ENCODE data around the gene C11orf58.

C11orf58 gene

DNA sequence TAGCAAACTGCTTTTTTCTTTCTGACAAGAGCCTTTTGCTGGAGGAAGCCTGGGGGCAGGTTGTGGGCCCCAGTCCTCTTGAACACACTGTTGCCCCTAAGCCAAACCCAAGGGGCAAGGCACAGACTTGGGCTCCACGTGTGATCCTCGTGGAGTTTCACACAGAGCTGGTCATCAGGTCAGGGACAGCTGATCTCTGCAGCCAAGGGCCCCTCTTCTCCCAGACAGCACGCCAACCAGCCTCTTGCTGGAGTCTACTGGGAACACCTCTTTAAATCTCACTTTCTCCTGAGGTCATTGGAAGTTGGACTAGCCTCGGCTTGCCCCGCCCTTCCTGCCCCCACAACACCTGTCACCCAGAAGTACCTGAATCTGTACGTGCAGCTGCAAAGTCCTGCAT, 39.8 kb downstream of the C11orf58 start:
- no peak overlapping the region for H3K4me3 ChIP-seq (ENCODE audit: low read depth, low read length)
- H3K9ac ChIP-seq (ENCODE audit: low read length) = no peak overlapping the region
- H3K36me3 ChIP-seq (ENCODE audit: control insufficient read depth, insufficient read depth, low read length) = no peaks in the 10 kb centered on the region; the same call in 1 of the 2 replicates
- no peaks in the 10 kb centered on the region for H3K9me3 ChIP-seq (ENCODE audit: control insufficient read depth, insufficient read depth, low read depth, low read length)
- no peaks in the 10 kb centered on the region for H3K27me3 ChIP-seq (ENCODE audit: control insufficient read depth, insufficient read depth, low read length)
- peaks cover 19% of the 10 kb centered on the region for H3K4me1 ChIP-seq (ENCODE audit: control insufficient read depth, insufficient read depth, low read length)
- no peak overlapping the region for H3K27ac ChIP-seq (ENCODE audit: low read depth, low read length)

DNA sequence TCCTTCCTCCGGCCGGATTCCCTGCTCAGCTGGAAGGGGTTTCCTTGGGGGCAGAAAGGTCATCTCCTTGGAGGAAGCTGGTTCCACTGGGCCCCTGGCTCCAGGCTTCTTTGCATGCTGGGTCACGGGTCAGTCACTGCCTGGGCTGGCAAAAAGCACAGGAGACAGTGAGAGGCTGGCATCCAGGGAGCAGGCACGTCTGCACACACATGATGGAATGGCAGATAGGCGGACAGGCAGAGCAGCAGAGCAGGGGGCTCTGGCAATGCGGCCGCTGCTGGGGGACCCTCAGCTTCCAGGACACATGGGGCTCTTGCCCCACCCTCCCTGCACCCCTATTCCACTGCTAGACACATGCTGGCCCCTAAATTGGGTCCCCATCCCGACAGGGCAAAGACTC, 40.4 kb downstream of the C11orf58 start:
- H3K9ac ChIP-seq (ENCODE audit: low read length) = no peak overlapping the region
- H3K4me1 ChIP-seq (ENCODE audit: control insufficient read depth, insufficient read depth, low read length) = peaks cover 19% of the 10 kb centered on the region
- H3K27ac ChIP-seq (ENCODE audit: low read depth, low read length) = no peak overlapping the region
- H3K27me3 ChIP-seq (ENCODE audit: control insufficient read depth, insufficient read depth, low read length) = no peaks in the 10 kb centered on the region
- no peak overlapping the region for H3K4me3 ChIP-seq (ENCODE audit: low read depth, low read length)
- H3K9me3 ChIP-seq (ENCODE audit: control insufficient read depth, insufficient read depth, low read depth, low read length) = no peaks in the 10 kb centered on the region
- H3K36me3 ChIP-seq (ENCODE audit: control insufficient read depth, insufficient read depth, low read length) = no peaks in the 10 kb centered on the region; the same call in 1 of the 2 replicates

DNA sequence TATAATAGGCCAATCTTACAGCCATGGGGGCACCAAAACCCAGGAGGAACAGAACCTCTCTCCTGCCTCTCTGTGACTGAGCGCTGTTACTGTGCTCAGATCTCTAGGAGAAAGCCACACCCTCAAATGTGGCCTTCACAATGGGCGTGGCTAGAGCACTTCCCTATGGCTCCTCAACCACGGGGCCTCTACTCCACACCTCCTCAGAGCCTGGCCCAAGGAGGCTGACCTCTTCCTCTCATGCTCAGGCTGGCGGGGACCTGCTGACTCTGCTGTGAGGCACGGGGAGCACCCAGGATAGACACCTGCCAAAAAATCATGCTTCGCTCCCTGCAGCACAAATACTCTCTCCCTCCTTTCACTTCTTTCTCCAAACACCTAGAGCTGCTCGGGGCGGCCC, 41.0 kb downstream of the C11orf58 start:
- H3K9me3 ChIP-seq (ENCODE audit: control insufficient read depth, insufficient read depth, low read depth, low read length) = no peaks in the 10 kb centered on the region
- H3K36me3 ChIP-seq (ENCODE audit: control insufficient read depth, insufficient read depth, low read length) = no peaks in the 10 kb centered on the region; the same call in 1 of the 2 replicates
- no peaks in the 10 kb centered on the region for H3K27me3 ChIP-seq (ENCODE audit: control insufficient read depth, insufficient read depth, low read length)
- no peak overlapping the region for H3K4me3 ChIP-seq (ENCODE audit: low read depth, low read length)
- no peak overlapping the region for H3K27ac ChIP-seq (ENCODE audit: low read depth, low read length)
- no peak overlapping the region for H3K9ac ChIP-seq (ENCODE audit: low read length)
- peaks cover 18% of the 10 kb centered on the region for H3K4me1 ChIP-seq (ENCODE audit: control insufficient read depth, insufficient read depth, low read length)

DNA sequence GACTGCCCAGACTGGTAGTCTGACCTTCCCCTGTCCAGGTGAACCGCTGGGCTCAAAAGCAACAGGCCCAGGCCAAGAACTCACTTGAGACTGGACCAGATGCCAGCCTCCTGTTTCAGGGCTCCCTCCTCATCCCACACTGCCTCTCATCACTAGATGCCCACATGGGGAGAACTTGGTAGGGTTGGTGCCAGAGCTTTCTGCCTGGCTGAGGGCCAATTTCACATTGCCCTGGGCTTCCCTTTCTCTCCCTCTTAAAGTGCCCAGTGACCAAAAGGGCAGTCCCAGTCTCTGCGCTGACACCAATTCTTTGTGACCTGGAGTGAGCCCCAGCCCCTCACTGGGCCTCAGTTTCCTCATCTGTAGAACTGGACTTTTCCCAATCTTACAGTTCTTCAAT, 41.7 kb downstream of the C11orf58 start:
- H3K27ac ChIP-seq (ENCODE audit: low read depth, low read length) = no peak overlapping the region
- no peaks in the 10 kb centered on the region; the same call in 1 of the 2 replicates for H3K36me3 ChIP-seq (ENCODE audit: control insufficient read depth, insufficient read depth, low read length)
- no peaks in the 10 kb centered on the region for H3K9me3 ChIP-seq (ENCODE audit: control insufficient read depth, insufficient read depth, low read depth, low read length)
- peaks cover 15% of the 10 kb centered on the region for H3K4me1 ChIP-seq (ENCODE audit: control insufficient read depth, insufficient read depth, low read length)
- H3K4me3 ChIP-seq (ENCODE audit: low read depth, low read length) = no peak overlapping the region
- no peak overlapping the region for H3K9ac ChIP-seq (ENCODE audit: low read length)
- no peaks in the 10 kb centered on the region for H3K27me3 ChIP-seq (ENCODE audit: control insufficient read depth, insufficient read depth, low read length)

DNA sequence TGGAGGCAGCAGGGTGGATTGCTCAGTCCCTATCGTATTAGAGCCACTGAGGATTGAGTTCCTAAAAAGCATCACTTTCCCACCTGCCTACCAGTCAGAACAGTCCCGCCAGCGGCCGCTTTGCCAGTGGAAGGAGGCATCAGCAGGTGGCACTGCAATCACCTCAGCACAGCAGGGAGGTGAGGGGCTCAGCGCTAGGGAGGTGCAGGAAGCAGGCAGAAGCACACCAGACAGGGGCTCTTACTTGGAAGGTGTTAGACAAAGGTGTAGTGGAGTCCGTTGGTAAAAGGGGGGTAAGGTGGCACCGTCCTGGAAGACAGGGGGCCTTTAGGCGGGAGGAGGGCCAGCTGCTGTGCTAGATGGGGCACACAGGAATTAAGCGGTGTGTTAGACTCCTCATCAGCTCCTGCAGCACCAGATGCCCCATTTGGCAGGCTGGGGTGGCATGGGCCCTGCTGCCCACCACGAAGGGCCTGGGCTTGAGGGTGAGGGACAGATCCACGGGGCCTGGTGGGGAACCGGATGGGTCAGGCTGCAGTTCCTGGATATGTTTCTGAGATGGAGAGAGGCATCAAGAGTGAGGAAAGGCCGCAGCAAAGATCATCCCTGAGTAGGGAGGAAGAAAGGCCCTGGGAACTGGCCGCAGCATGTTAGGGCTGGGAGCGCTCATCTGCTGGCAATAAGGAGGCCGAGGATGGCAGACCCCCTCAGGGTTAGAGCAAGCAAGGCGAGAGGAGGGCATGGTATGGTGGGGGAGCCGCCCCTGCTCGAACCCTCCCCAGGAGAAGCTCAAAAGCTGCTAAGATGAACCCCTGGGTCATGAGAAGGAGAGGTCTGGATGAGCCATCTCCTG, 42.5 kb downstream of the C11orf58 start:
- Histone ChIP-seq H3K27ac (ENCODE audit: low read depth, low read length) (no peak overlapping the region), H3K4me3 (ENCODE audit: low read depth, low read length) (no peak overlapping the region), H3K27me3 (ENCODE audit: control insufficient read depth, insufficient read depth, low read length) (no peaks in the 10 kb centered on the region), H3K9ac (ENCODE audit: low read length) (no peak overlapping the region), H3K36me3 (ENCODE audit: control insufficient read depth, insufficient read depth, low read length) (no peaks in the 10 kb centered on the region; the same call in 1 of the 2 replicates), H3K4me1 (ENCODE audit: control insufficient read depth, insufficient read depth, low read length) (peaks cover 10% of the 10 kb centered on the region), H3K9me3 (ENCODE audit: control insufficient read depth, insufficient read depth, low read depth, low read length) (no peaks in the 10 kb centered on the region)

DNA sequence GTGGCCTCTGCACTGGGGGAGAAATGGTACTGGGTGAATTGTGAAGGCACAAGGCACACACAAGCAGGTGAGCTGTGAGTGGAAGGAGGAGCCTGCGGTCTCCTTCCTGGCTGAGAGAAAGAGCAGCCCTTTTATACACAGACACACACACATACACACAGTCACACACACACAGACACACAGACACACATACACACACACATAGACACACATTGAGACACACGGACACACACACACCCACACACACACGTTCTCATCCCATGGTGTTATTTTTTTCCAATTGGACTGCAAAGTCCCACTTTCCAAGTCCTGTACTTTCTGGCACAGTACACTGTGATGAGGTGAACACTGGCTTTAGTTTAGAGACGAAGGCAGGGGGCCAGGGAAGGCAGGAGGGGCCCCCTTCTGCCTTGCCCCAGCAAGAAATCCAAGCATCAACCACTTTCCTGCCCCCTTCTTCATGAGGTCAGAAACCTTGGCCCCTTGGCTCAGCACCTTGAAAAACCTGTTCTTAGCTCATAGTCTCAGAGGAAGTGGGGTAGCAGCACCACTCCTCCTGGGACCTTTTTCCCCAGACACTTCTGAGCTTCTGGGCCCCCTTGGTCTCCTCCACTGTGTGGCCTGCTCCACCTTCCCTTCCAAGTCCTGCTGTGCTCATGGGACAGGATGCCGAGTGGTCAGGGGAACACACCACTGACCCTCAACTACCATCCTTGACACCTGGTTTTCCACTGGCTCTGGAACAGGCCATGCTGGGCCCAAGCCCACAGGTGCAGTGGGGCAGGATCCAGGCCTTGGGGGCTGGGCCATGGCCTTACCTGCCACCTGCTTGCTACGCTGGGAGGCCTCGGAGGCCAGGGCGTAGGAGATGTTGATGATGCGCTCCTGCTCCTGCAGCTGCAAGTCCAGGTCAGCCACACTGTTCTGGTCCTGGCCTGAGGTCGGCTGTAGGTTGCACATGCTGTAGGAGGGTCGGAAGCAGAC, 43.8 kb downstream of the C11orf58 start:
- Histone ChIP-seq H3K4me3 (ENCODE audit: low read depth, low read length) (no peak overlapping the region), H3K4me1 (ENCODE audit: control insufficient read depth, insufficient read depth, low read length) (peaks cover 10% of the 10 kb centered on the region), H3K27ac (ENCODE audit: low read depth, low read length) (no peak overlapping the region), H3K27me3 (ENCODE audit: control insufficient read depth, insufficient read depth, low read length) (no peaks in the 10 kb centered on the region), H3K9me3 (ENCODE audit: control insufficient read depth, insufficient read depth, low read depth, low read length) (no peaks in the 10 kb centered on the region), H3K9ac (ENCODE audit: low read length) (no peak overlapping the region), H3K36me3 (ENCODE audit: control insufficient read depth, insufficient read depth, low read length) (no peaks in the 10 kb centered on the region; the same call in 1 of the 2 replicates)

DNA sequence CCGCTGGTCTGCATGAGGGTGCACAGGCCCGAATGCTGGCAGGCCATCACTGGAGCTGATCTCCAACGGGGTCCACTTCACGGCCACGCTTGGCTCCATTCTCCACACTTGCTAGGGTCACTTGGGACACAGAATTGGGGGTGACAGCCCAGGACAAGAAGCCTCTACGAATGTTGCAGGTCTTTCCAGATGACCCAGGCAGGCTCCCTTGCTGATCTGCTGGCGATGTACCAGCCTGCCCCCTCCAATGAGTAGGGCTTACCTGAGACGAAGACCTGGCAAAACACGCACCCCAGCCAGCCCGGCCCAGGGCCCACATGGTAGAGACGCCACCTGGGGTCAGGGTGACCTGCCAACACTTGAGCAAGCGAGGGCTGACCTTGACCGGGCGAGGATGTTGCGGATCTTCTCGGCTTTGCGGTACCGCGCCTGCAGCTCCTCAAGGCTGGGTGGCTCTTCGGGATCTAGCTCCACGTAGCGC, 44.9 kb downstream of the C11orf58 start:
- Histone ChIP-seq H3K27me3 (ENCODE audit: control insufficient read depth, insufficient read depth, low read length) (no peaks in the 10 kb centered on the region), H3K9ac (ENCODE audit: low read length) (no peak overlapping the region), H3K36me3 (ENCODE audit: control insufficient read depth, insufficient read depth, low read length) (no peaks in the 10 kb centered on the region; the same call in 1 of the 2 replicates), H3K9me3 (ENCODE audit: control insufficient read depth, insufficient read depth, low read depth, low read length) (no peaks in the 10 kb centered on the region), H3K4me3 (ENCODE audit: low read depth, low read length) (no peak overlapping the region), H3K4me1 (ENCODE audit: control insufficient read depth, insufficient read depth, low read length) (peaks cover 10% of the 10 kb centered on the region), H3K27ac (ENCODE audit: low read depth, low read length) (no peak overlapping the region)

DNA sequence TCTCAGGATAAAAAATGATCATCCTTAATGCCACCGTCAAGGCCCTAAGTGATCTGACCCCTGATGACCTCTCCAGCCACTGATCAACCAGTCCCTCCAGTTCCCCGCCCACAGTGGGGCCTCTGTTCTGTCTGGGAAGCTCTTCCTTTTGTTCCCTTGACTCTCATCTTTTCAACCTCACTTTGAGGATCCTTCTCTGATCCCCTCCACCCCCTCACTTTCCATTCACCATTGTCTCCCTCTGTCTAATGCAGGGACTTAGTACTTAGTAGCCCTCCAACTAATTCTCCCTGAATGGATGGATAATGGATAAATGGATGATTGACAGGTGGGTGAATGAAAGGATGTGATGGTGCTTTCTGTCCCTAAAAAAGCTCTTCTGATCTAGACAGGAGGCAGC, 45.6 kb downstream of the C11orf58 start:
- H3K9ac ChIP-seq (ENCODE audit: low read length) = no peak overlapping the region
- H3K9me3 ChIP-seq (ENCODE audit: control insufficient read depth, insufficient read depth, low read depth, low read length) = no peaks in the 10 kb centered on the region
- H3K4me1 ChIP-seq (ENCODE audit: control insufficient read depth, insufficient read depth, low read length) = peaks cover 10% of the 10 kb centered on the region
- no peaks in the 10 kb centered on the region for H3K27me3 ChIP-seq (ENCODE audit: control insufficient read depth, insufficient read depth, low read length)
- no peak overlapping the region for H3K27ac ChIP-seq (ENCODE audit: low read depth, low read length)
- H3K36me3 ChIP-seq (ENCODE audit: control insufficient read depth, insufficient read depth, low read length) = no peaks in the 10 kb centered on the region; the same call in 1 of the 2 replicates
- H3K4me3 ChIP-seq (ENCODE audit: low read depth, low read length) = no peak overlapping the region

DNA sequence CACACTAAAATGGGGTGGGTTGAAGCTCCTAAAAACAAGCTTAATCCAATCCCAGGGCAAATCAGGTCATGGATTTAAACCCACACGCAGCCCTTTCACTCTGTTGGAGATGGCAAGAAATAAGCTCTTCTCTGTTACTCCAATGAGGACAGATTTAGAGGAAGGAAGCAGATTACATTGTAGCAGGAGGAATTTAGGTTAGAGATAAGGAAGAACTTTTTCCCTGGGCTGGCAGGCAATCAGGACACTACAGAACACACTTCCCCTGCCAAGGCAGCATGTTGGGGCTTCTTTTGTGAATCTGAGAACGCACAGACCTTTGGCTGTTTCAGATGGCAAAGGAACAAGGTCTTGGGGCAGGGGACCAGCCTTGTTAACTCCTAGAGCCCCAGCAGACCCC, 46.2 kb downstream of the C11orf58 start:
- Histone ChIP-seq H3K9me3 (ENCODE audit: control insufficient read depth, insufficient read depth, low read depth, low read length) (no peaks in the 10 kb centered on the region), H3K4me3 (ENCODE audit: low read depth, low read length) (no peak overlapping the region), H3K4me1 (ENCODE audit: control insufficient read depth, insufficient read depth, low read length) (peaks cover 5% of the 10 kb centered on the region), H3K9ac (ENCODE audit: low read length) (no peak overlapping the region), H3K27me3 (ENCODE audit: control insufficient read depth, insufficient read depth, low read length) (no peaks in the 10 kb centered on the region), H3K27ac (ENCODE audit: low read depth, low read length) (no peak overlapping the region), H3K36me3 (ENCODE audit: control insufficient read depth, insufficient read depth, low read length) (no peaks in the 10 kb centered on the region; the same call in 1 of the 2 replicates)

DNA sequence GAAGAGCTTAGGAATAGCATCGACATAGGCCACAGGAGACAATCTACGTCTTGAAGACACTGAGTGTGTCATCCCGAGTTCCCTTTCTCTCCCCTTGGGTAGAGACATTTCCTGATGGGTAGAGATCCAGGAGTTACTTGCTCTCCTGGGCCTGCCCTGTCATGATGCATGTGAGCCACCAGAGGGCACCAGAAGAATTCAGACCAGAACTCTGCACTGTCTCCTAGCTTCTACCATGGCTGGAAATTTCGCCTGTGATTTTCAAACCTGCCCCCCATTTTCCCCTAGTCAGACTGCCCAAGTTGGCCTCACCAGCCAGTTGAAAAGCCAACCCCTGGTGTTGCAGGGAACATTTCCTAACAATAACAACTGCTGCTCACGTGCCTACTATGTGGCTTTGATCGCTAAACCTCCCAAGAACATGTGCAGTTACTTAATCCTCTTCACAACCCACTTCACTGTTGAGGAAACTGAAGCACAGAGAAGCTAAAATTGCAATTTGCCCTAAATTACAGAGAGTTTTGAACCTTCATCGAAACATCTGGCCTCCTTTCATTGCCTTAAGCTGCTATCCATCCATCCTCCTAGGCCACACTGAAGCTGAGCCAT, 47.2 kb downstream of the C11orf58 start:
- Histone ChIP-seq H3K9ac (ENCODE audit: low read length) (no peak overlapping the region), H3K27me3 (ENCODE audit: control insufficient read depth, insufficient read depth, low read length) (no peaks in the 10 kb centered on the region), H3K4me3 (ENCODE audit: low read depth, low read length) (no peak overlapping the region), H3K36me3 (ENCODE audit: control insufficient read depth, insufficient read depth, low read length) (no peaks in the 10 kb centered on the region; the same call in 1 of the 2 replicates), H3K27ac (ENCODE audit: low read depth, low read length) (no peak overlapping the region), H3K4me1 (ENCODE audit: control insufficient read depth, insufficient read depth, low read length) (no peaks in the 10 kb centered on the region), H3K9me3 (ENCODE audit: control insufficient read depth, insufficient read depth, low read depth, low read length) (no peaks in the 10 kb centered on the region)
